Neural cell (in vitro differentiated cells): Measurements from ENCODE around the gene GTPBP1. TPM values are rescaled to one million over a fixed set of nuclear protein-coding genes. Genes with fewer than 3 reads are reported as not detected.

Experiments
- H2AFZ ChIP-seq: fragments of 200-600, 300-800 bp; sonication (generic), shearing (Covaris generic); 2 replicates; pipeline ENCODE4 v1.6.0; 2014; ENCODE audit warnings: low read depth, mild to moderate bottlenecking, antibody characterized with exemption, low read length, moderate library complexity
- H3F3A ChIP-seq: fragments of 200-600 bp; shearing (Covaris generic); 2 replicates; pipeline ENCODE4 v1.6.1; 2016; ENCODE audit warnings: mild to moderate bottlenecking, moderate library complexity, mixed read lengths, antibody characterized with exemption, low read length; ENCODE audit not compliant: insufficient read depth, poor library complexity, severe bottlenecking
- H3K27ac ChIP-seq: fragments of 200-600, 300-800 bp; sonication (generic), shearing (Covaris generic); 2 replicates; pipeline ENCODE4 v1.5.1; 2014; ENCODE audit warnings: mild to moderate bottlenecking, low read length, moderate library complexity
- H3K27me3 ChIP-seq: fragments of 300-800, 200-600 bp; sonication (generic), shearing (Covaris generic); 2 replicates; pipeline ENCODE4 v1.6.0; 2014; ENCODE audit warnings: mild to moderate bottlenecking, low read depth, low read length, moderate library complexity; ENCODE audit not compliant: insufficient read depth
- H3K36me3 ChIP-seq: fragments of 300-800, 200-600 bp; sonication (generic), shearing (Covaris generic); 2 replicates; pipeline ENCODE4 v1.5.1; 2014; ENCODE audit warnings: mild to moderate bottlenecking, antibody characterized with exemption, low read length, moderate library complexity; ENCODE audit not compliant: insufficient read depth
- H3K4me2 ChIP-seq: fragments of 300-800, 200-600 bp; sonication (generic), shearing (Covaris generic); 2 replicates; pipeline ENCODE4 v1.6.0; 2014; ENCODE audit warnings: mild to moderate bottlenecking, low read length
- H3K4me3 ChIP-seq: fragments of 300-800, 200-600 bp; sonication (generic), shearing (Covaris generic); 2 replicates; pipeline ENCODE4 v1.5.1; 2014; ENCODE audit warnings: mild to moderate bottlenecking, low read length, moderate library complexity
- H3K79me2 ChIP-seq: fragments of 200-600 bp; shearing (Covaris generic); replicated peaks from 2 replicates; pipeline ENCODE4 v1.6.0; 2014; ENCODE audit warnings: mild to moderate bottlenecking, low read length, moderate library complexity; ENCODE audit not compliant: insufficient read depth
- H3K9ac ChIP-seq: fragments of 300-800, 200-600 bp; sonication (generic), shearing (Covaris generic); 2 replicates; pipeline ENCODE4 v1.6.1; 2016; ENCODE audit warnings: mild to moderate bottlenecking, low read length, mixed read lengths
- H3K9me2 ChIP-seq: fragments of 200-600 bp; shearing (Covaris generic); 2 replicates; pipeline ENCODE4 v1.6.1; 2016; ENCODE audit warnings: mild to moderate bottlenecking, low read length, mixed read lengths; ENCODE audit not compliant: insufficient read depth
- H3K9me3 ChIP-seq: fragments of 200-600, 300-800 bp; sonication (generic), shearing (Covaris generic); 2 replicates; pipeline ENCODE4 v1.6.1; 2016; ENCODE audit warnings: mild to moderate bottlenecking, mixed run types, low read length, moderate library complexity, mixed read lengths
- H4K20me1 ChIP-seq: fragments of 200-600 bp; shearing (Covaris generic); 2 replicates; pipeline ENCODE4 v1.6.1; 2016; ENCODE audit warnings: mild to moderate bottlenecking, mixed run types; ENCODE audit not compliant: insufficient read depth
- EP300 ChIP-seq: fragments of 450-650 bp; conservative IDR thresholded peaks from 2 replicates; pipeline ENCODE4 v1.6.1; 2014; ENCODE audit warnings: antibody characterized with exemption, mild to moderate bottlenecking, moderate library complexity; ENCODE audit not compliant: poor library complexity, severe bottlenecking
- EZH2 ChIP-seq: fragments of 200-600, 300-800 bp; shearing (Covaris generic), sonication (generic); IDR thresholded peaks from 2 replicates; pipeline ENCODE4 v1.6.1; 2014; ENCODE audit warnings: antibody characterized with exemption, low read length, borderline replicate concordance, mild to moderate bottlenecking; ENCODE audit not compliant: insufficient read depth, poor library complexity, severe bottlenecking
- MXI1 ChIP-seq: fragments of 450-650 bp; conservative IDR thresholded peaks from 2 replicates; pipeline ENCODE4 v1.6.1; 2014; ENCODE audit warnings: antibody characterized with exemption, mild to moderate bottlenecking; ENCODE audit not compliant: poor library complexity, severe bottlenecking
- POLR2AphosphoS5 ChIP-seq: IDR thresholded peaks from 2 replicates; pipeline ENCODE4 v1.6.1; 2012
- RAD21 ChIP-seq: fragments of 450-650 bp; conservative IDR thresholded peaks from 2 replicates; pipeline ENCODE4 v1.6.1; 2014; ENCODE audit warnings: antibody characterized with exemption, mild to moderate bottlenecking, moderate library complexity
- SMC3 ChIP-seq: fragments of 450-650 bp; conservative IDR thresholded peaks from 2 replicates; pipeline ENCODE4 v1.6.1; 2014; ENCODE audit warnings: antibody characterized with exemption, mild to moderate bottlenecking, moderate library complexity; ENCODE audit not compliant: poor library complexity
- TAF1 ChIP-seq: IDR thresholded peaks from 2 replicates; pipeline ENCODE4 v1.6.1; 2012; ENCODE audit warnings: low read depth
- polyA plus RNA-seq: library from polyadenylated mRNA; depleted of rRNA; stranded (reverse); fragments of >200 nt; gene quantifications from 2 replicates; pipeline ENCODE4 v1.2.3, GENCODE V29; 2014
- TF ChIP-seq, protein P1 (sequence below): IDR thresholded peaks from 2 replicates; pipeline ENCODE4 v1.6.1; 2012; ENCODE audit warnings: borderline replicate concordance
- TF ChIP-seq, protein P2 (sequence below): fragments of 450-650 bp; IDR thresholded peaks from 2 replicates; pipeline ENCODE4 v1.5.1; 2014; ENCODE audit warnings: antibody characterized with exemption, mild to moderate bottlenecking, moderate library complexity; ENCODE audit not compliant: poor library complexity, severe bottlenecking

Gene GTPBP1
- polyA plus RNA-seq, 1 donor from 2014 or later, result 31.9 TPM

GRCh38 chr22:38737302-38738060 is 31.7 kb downstream of the GTPBP1 start:
- Histone ChIP-seq H3K4me2 (no peak overlapping the region), H4K20me1 (no peaks in the 10 kb centered on the region), H3K36me3 (peaks cover 16% of the 10 kb centered on the region), H3K27me3 (no peaks in the 10 kb centered on the region), H3K79me2 (no peaks in the 10 kb centered on the region), H3K27ac (no peak overlapping the region), H3K9me2 (no peaks in the 10 kb centered on the region), H3K4me3 (no peak overlapping the region), H3F3A (no peaks in the 10 kb centered on the region), H2AFZ (no peak overlapping the region), H3K9ac (no peak overlapping the region), H3K9me3 (no peaks in the 10 kb centered on the region)
- TF ChIP-seq MXI1 (no peak), RAD21 (no peak), TAF1 (no peak), EP300 (no peak), POLR2AphosphoS5 (no peak), SMC3 (no peak), EZH2 (no peak)
- TF ChIP-seq, protein P1, sequence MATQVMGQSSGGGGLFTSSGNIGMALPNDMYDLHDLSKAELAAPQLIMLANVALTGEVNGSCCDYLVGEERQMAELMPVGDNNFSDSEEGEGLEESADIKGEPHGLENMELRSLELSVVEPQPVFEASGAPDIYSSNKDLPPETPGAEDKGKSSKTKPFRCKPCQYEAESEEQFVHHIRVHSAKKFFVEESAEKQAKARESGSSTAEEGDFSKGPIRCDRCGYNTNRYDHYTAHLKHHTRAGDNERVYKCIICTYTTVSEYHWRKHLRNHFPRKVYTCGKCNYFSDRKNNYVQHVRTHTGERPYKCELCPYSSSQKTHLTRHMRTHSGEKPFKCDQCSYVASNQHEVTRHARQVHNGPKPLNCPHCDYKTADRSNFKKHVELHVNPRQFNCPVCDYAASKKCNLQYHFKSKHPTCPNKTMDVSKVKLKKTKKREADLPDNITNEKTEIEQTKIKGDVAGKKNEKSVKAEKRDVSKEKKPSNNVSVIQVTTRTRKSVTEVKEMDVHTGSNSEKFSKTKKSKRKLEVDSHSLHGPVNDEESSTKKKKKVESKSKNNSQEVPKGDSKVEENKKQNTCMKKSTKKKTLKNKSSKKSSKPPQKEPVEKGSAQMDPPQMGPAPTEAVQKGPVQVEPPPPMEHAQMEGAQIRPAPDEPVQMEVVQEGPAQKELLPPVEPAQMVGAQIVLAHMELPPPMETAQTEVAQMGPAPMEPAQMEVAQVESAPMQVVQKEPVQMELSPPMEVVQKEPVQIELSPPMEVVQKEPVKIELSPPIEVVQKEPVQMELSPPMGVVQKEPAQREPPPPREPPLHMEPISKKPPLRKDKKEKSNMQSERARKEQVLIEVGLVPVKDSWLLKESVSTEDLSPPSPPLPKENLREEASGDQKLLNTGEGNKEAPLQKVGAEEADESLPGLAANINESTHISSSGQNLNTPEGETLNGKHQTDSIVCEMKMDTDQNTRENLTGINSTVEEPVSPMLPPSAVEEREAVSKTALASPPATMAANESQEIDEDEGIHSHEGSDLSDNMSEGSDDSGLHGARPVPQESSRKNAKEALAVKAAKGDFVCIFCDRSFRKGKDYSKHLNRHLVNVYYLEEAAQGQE, result no peak
- TF ChIP-seq, protein P2, sequence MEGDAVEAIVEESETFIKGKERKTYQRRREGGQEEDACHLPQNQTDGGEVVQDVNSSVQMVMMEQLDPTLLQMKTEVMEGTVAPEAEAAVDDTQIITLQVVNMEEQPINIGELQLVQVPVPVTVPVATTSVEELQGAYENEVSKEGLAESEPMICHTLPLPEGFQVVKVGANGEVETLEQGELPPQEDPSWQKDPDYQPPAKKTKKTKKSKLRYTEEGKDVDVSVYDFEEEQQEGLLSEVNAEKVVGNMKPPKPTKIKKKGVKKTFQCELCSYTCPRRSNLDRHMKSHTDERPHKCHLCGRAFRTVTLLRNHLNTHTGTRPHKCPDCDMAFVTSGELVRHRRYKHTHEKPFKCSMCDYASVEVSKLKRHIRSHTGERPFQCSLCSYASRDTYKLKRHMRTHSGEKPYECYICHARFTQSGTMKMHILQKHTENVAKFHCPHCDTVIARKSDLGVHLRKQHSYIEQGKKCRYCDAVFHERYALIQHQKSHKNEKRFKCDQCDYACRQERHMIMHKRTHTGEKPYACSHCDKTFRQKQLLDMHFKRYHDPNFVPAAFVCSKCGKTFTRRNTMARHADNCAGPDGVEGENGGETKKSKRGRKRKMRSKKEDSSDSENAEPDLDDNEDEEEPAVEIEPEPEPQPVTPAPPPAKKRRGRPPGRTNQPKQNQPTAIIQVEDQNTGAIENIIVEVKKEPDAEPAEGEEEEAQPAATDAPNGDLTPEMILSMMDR, result no peak

DNA sequence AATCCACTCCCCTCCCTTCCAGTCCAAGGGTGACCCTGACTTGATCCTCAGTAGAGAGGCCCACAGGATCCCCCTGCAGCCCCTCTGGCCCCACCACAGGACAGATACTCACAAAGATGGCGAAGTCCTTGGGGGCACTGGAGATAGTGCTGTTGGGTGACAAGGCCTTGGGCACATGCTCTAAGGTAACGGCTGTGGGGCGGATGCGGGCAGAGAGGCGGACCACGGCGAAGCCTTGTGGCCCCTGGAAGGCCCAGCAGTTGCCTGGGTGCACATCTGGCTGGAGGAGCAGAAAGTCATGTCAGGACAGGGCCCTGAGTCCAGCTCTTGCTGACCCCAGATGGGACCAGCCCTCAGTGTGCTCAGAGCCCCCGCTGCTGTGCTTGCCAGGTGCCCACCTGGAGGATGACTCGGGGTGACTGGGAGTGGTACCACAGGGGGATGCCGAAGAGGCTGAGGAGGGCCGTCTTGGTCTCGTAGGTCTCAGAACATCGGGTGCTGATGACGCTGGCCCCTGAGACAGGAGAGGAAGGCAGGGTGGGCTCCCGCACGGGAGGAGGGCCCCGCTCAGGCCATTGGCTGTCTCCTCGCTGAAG is 32.8 kb downstream of the GTPBP1 start:
- no peak overlapping the region for H2AFZ ChIP-seq
- H3K4me3 ChIP-seq, result no peak overlapping the region
- no peaks in the 10 kb centered on the region for H3K27me3 ChIP-seq
- H3K79me2 ChIP-seq, result no peaks in the 10 kb centered on the region
- no peak overlapping the region for H3K4me2 ChIP-seq
- no peaks in the 10 kb centered on the region for H3K9me2 ChIP-seq
- H3K36me3 ChIP-seq, result peaks cover 16% of the 10 kb centered on the region
- H3F3A ChIP-seq, result no peaks in the 10 kb centered on the region
- H4K20me1 ChIP-seq, result no peaks in the 10 kb centered on the region
- no peak overlapping the region for H3K27ac ChIP-seq
- no peaks in the 10 kb centered on the region for H3K9me3 ChIP-seq
- TF ChIP-seq, protein P2, result no peak
- TF ChIP-seq, protein P1, result no peak
- TF ChIP-seq EP300, result no peak
- TF ChIP-seq TAF1, result no peak
- no peak for TF ChIP-seq EZH2
- no peak for TF ChIP-seq SMC3
- TF ChIP-seq MXI1, result no peak
- no peak for TF ChIP-seq POLR2AphosphoS5
- TF ChIP-seq RAD21, result no peak
- H3K9ac ChIP-seq, result no peak overlapping the region
